WTC11 (cell line): Measurements from ENCODE around the gene CLIP1. TPM values are rescaled to one million over a fixed set of nuclear protein-coding genes. Genes with fewer than 3 reads are reported as not detected.
"Not testable (repeated sequence)": the region's sequence is repeated elsewhere in the genome, so short reads cannot be mapped to it uniquely, and the experiment has no call there.

Experiments
- ATAC-seq: fragments of 200-7000 bp; cut with Tn5 transposase; 2 replicates; pipeline ENCODE4 v1.10.0; 2021; ENCODE audit warnings: mild to moderate bottlenecking, moderate library complexity
- CTCF ChIA-PET: fragments of 300-600 bp; sonication (Branson Sonifier 250); formaldehyde crosslinking; loops from one replicate; lab custom pipeline; 2021; ENCODE audit warnings: antibody characterized with exemption; lab: Charles Lee
- POLR2A ChIA-PET: fragments of 350-600 bp; sonication (Branson Sonifier 250); formaldehyde crosslinking; loops from one replicate; lab custom pipeline; 2021; ENCODE audit warnings: antibody characterized with exemption; lab: Charles Lee
- DNase-seq: peaks from one replicate; pipeline ENCODE4 v3.0.0; 2021; ENCODE audit warnings: low spot score
- H3K27ac Mint-ChIP-seq: 2 replicates; pipeline ENCODE4 v1.8.0; 2021; ENCODE audit warnings: mixed read lengths
- H3K27me3 Mint-ChIP-seq: 2 replicates; pipeline ENCODE4 v1.8.0; 2021; ENCODE audit warnings: low read depth, mild to moderate bottlenecking, moderate library complexity, mixed read lengths
- H3K36me3 Mint-ChIP-seq: 2 replicates; pipeline ENCODE4 v1.8.0; 2021; ENCODE audit warnings: mixed read lengths
- H3K4me1 Mint-ChIP-seq: 2 replicates; pipeline ENCODE4 v1.8.0; 2022; ENCODE audit warnings: mixed read lengths
- H3K4me3 Mint-ChIP-seq: 2 replicates; pipeline ENCODE4 v1.8.0; 2021; ENCODE audit warnings: mild to moderate bottlenecking, moderate library complexity, mixed read lengths
- H3K9me3 Mint-ChIP-seq: 2 replicates; pipeline ENCODE4 v1.8.0; 2021; ENCODE audit warnings: mixed read lengths
- CBFB ChIP-seq: sonication (generic); formaldehyde crosslinking; IDR thresholded peaks from 2 replicates; pipeline ENCODE4 v1.8.1; 2022; ENCODE audit warnings: mild to moderate bottlenecking, low read depth, missing genetic modification reagents
- ESRRA ChIP-seq: sonication (generic); formaldehyde crosslinking; IDR thresholded peaks from 2 replicates; pipeline ENCODE4 v1.8.1; 2022; ENCODE audit warnings: mild to moderate bottlenecking, missing genetic modification reagents, borderline replicate concordance
- FOXP1 ChIP-seq: sonication (generic); formaldehyde crosslinking; IDR thresholded peaks from 2 replicates; pipeline ENCODE4 v1.8.0; 2022; ENCODE audit warnings: missing genetic modification reagents, mild to moderate bottlenecking, moderate library complexity, borderline replicate concordance
- GRHL2 ChIP-seq: fragments of 250-450 bp; sonication (Bioruptor Pico); IDR thresholded peaks from 2 replicates; pipeline ENCODE4 v1.8.0; 2022; ENCODE audit warnings: mild to moderate bottlenecking, moderate library complexity; ENCODE audit not compliant: insufficient replicate concordance, severe bottlenecking
- MXD4 ChIP-seq: fragments of 250-450 bp; sonication (Bioruptor Pico); IDR thresholded peaks from 2 replicates; pipeline ENCODE4 v1.8.0; 2021; ENCODE audit warnings: mild to moderate bottlenecking, moderate library complexity, borderline replicate concordance
- PRRX2 ChIP-seq: fragments of 250-450 bp; sonication (Bioruptor Pico); IDR thresholded peaks from 2 replicates; pipeline ENCODE4 v1.8.0; 2021; ENCODE audit warnings: mild to moderate bottlenecking
- RELA ChIP-seq: sonication (generic); formaldehyde crosslinking; IDR thresholded peaks from 2 replicates; pipeline ENCODE4 v1.8.1; 2022; ENCODE audit warnings: missing genetic modification reagents, mild to moderate bottlenecking, borderline replicate concordance
- SMAD3 ChIP-seq: sonication (generic); formaldehyde crosslinking; IDR thresholded peaks from 2 replicates; pipeline ENCODE4 v1.8.0; 2022; ENCODE audit warnings: missing genetic modification reagents, mild to moderate bottlenecking, borderline replicate concordance
- SOX15 ChIP-seq: fragments of 250-450 bp; sonication (Bioruptor Pico); IDR thresholded peaks from 2 replicates; pipeline ENCODE4 v1.9.0; 2021; ENCODE audit warnings: mild to moderate bottlenecking
- TEAD4 ChIP-seq: sonication (generic); formaldehyde crosslinking; IDR thresholded peaks from 2 replicates; pipeline ENCODE4 v1.8.0; 2022; ENCODE audit warnings: mild to moderate bottlenecking, missing genetic modification reagents
- ZNF232 ChIP-seq: sonication (generic); formaldehyde crosslinking; IDR thresholded peaks from 2 replicates; pipeline ENCODE4 v1.8.0; 2022; ENCODE audit warnings: mild to moderate bottlenecking, missing genetic modification reagents
- total RNA-seq: library from RNA; stranded (reverse); gene quantifications from 3 replicates; pipeline ENCODE4 v1.2.3, GENCODE V29; 2021
- TF ChIP-seq, protein P1 (sequence below): sonication (generic); formaldehyde crosslinking; IDR thresholded peaks from 2 replicates; pipeline ENCODE4 v1.8.0; 2022; ENCODE audit warnings: mild to moderate bottlenecking, missing genetic modification reagents
- TF ChIP-seq, protein P2 (sequence below): sonication (generic); formaldehyde crosslinking; IDR thresholded peaks from 2 replicates; pipeline ENCODE4 v1.8.1; 2023; ENCODE audit warnings: mild to moderate bottlenecking, missing genetic modification reagents
- TF ChIP-seq, protein P3 (sequence below): fragments of 250-450 bp; sonication (Bioruptor Pico); IDR thresholded peaks from 2 replicates; pipeline ENCODE4 v1.9.0; 2021; ENCODE audit warnings: mild to moderate bottlenecking, borderline replicate concordance
- TF ChIP-seq, protein P4 (sequence below): sonication (generic); formaldehyde crosslinking; conservative IDR thresholded peaks from 2 replicates; pipeline ENCODE4 v1.8.1; 2022; ENCODE audit warnings: mild to moderate bottlenecking, missing genetic modification reagents
- TF ChIP-seq, protein P5 (sequence below): fragments of 200-600 bp; IDR thresholded peaks from 2 replicates; pipeline ENCODE4 v1.8.0; 2022; ENCODE audit warnings: antibody characterized with exemption

CLIP1 gene
- total RNA-seq, 1 experiment from 2014 or later = 24.9 TPM

DNA sequence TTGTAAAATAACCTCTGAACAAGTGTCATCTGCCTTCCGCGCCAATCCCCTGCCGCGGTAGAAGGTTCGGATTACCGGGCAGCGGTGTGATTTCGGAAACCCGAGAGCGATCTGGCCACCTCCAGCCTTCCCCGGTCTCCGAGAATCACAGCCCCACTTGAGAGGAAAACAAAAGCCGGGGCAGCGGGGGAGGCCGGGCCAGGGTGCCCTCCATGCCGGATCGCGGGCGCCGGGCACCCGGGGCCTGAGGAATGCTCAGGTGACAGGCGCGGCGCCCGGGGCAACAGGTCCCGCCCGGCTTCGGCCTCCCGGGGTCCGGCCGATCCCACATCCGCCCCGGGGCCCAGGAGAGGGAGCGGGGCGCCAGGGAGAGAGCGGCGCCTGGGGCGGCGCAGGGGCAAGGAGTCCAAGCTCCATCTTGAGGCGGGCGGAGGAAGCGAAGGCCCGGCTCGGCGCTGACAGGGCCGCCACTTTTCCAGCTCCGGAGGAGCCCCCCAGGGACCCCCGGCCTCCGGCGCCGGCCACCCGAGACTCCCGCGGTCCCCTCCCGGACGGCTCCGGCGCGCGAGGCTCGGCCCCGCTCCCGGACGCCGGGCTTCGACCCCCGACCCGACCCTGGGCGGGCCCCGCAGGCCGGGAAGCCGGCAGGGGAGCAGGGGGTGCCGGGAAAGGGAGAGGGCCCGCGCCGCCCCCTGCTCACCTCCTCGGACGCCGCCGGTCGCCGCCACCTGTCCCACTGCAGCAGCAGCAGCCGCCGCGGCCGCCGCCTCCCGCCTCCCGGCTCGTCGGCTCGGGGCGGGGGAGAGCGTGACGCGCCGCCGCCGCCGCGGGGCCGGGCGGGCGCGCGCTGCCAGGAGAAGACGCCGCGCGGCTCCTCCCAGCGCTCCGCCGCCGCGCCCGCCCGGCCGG, at the start of gene CLIP1 (continued):
- TF ChIP-seq, protein P1, sequence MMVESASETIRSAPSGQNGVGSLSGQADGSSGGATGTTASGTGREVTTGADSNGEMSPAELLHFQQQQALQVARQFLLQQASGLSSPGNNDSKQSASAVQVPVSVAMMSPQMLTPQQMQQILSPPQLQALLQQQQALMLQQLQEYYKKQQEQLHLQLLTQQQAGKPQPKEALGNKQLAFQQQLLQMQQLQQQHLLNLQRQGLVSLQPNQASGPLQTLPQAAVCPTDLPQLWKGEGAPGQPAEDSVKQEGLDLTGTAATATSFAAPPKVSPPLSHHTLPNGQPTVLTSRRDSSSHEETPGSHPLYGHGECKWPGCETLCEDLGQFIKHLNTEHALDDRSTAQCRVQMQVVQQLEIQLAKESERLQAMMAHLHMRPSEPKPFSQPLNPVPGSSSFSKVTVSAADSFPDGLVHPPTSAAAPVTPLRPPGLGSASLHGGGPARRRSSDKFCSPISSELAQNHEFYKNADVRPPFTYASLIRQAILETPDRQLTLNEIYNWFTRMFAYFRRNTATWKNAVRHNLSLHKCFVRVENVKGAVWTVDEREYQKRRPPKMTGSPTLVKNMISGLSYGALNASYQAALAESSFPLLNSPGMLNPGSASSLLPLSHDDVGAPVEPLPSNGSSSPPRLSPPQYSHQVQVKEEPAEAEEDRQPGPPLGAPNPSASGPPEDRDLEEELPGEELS (CRISPR knock-in tag) = no peak
- no peak for TF ChIP-seq ESRRA (CRISPR knock-in tag)
- no peak for TF ChIP-seq FOXP1
- no peak for TF ChIP-seq SMAD3
- TF ChIP-seq RELA = no peak
- no peak for TF ChIP-seq SOX15 (CRISPR knock-in tag)
- no peak for TF ChIP-seq TEAD4 (CRISPR knock-in tag)
- no peak for TF ChIP-seq MXD4
- TF ChIP-seq, protein P2, sequence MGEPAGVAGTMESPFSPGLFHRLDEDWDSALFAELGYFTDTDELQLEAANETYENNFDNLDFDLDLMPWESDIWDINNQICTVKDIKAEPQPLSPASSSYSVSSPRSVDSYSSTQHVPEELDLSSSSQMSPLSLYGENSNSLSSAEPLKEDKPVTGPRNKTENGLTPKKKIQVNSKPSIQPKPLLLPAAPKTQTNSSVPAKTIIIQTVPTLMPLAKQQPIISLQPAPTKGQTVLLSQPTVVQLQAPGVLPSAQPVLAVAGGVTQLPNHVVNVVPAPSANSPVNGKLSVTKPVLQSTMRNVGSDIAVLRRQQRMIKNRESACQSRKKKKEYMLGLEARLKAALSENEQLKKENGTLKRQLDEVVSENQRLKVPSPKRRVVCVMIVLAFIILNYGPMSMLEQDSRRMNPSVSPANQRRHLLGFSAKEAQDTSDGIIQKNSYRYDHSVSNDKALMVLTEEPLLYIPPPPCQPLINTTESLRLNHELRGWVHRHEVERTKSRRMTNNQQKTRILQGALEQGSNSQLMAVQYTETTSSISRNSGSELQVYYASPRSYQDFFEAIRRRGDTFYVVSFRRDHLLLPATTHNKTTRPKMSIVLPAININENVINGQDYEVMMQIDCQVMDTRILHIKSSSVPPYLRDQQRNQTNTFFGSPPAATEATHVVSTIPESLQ (CRISPR knock-in tag) = no peak
- TF ChIP-seq GRHL2 = no peak
- TF ChIP-seq, protein P3, sequence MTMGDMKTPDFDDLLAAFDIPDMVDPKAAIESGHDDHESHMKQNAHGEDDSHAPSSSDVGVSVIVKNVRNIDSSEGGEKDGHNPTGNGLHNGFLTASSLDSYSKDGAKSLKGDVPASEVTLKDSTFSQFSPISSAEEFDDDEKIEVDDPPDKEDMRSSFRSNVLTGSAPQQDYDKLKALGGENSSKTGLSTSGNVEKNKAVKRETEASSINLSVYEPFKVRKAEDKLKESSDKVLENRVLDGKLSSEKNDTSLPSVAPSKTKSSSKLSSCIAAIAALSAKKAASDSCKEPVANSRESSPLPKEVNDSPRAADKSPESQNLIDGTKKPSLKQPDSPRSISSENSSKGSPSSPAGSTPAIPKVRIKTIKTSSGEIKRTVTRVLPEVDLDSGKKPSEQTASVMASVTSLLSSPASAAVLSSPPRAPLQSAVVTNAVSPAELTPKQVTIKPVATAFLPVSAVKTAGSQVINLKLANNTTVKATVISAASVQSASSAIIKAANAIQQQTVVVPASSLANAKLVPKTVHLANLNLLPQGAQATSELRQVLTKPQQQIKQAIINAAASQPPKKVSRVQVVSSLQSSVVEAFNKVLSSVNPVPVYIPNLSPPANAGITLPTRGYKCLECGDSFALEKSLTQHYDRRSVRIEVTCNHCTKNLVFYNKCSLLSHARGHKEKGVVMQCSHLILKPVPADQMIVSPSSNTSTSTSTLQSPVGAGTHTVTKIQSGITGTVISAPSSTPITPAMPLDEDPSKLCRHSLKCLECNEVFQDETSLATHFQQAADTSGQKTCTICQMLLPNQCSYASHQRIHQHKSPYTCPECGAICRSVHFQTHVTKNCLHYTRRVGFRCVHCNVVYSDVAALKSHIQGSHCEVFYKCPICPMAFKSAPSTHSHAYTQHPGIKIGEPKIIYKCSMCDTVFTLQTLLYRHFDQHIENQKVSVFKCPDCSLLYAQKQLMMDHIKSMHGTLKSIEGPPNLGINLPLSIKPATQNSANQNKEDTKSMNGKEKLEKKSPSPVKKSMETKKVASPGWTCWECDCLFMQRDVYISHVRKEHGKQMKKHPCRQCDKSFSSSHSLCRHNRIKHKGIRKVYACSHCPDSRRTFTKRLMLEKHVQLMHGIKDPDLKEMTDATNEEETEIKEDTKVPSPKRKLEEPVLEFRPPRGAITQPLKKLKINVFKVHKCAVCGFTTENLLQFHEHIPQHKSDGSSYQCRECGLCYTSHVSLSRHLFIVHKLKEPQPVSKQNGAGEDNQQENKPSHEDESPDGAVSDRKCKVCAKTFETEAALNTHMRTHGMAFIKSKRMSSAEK (CRISPR knock-in tag) = no peak
- TF ChIP-seq PRRX2 (CRISPR knock-in tag) = no peak
- TF ChIP-seq, protein P4, sequence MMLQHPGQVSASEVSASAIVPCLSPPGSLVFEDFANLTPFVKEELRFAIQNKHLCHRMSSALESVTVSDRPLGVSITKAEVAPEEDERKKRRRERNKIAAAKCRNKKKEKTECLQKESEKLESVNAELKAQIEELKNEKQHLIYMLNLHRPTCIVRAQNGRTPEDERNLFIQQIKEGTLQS (CRISPR knock-in tag) = no peak
- TF ChIP-seq ZNF232 (CRISPR knock-in tag) = no peak

DNA sequence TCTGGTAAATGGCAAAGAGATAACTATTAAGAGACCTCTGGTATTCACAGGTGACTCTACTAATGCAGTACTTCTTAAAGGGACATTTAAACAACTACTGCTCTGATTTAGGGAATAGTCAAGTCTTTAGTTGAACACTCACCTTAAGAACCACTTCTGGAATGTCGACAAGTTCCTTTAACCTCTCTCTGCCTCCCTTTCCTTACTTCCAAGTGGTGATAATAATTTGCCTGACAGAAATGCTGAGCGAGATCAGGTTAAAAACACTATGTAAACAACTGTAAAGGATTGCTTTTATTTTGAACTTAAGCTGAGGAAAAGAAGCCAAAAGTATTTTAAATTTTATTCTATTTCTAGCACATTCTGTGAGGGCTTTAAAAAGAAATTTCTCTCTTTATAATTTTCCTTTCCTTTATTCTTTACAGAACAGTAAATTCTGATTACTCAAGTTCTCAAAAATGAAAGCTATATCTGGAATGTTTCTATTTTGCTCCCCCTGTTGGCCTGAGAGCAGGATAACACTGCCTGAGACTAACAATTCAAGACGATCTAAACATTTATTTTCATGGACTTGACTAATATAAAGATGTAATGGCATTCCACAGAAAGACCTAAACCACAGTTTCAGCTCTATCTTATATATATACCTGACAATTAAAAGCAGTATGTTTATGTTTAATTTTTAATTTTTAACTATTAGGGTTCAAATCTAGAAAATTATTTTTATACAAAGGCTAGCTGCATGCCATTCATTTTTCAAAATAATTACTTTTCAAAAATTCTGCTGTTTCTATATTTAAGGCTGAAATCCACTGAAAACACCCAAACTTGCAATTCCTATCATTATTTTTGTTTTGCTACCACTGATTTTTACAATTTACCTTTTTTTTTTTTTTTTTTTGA, 49.1 kb upstream of the CLIP1 start:
- ChIA-PET POLR2A (interaction anchor here (0.6 to 2.1 kb wide), 5 partner anchors 29 to 1811 kb away, joined by 3 to 9 read pairs (median 4); partner anchors contain the start of gene ZCCHC8), CTCF (interaction anchor here (0.6 to 5.2 kb wide), 21 partner anchors 9 to 562 kb away, joined by 3 to 126 read pairs (median 4); partner anchors contain the start of gene ZCCHC8)
- H3K36me3 Mint-ChIP-seq = peaks cover 34% of the 10 kb centered on the region
- no peaks in the 10 kb centered on the region for H3K27me3 Mint-ChIP-seq
- DNase-seq (no peak), ATAC-seq (no peak)
- no peak for TF ChIP-seq CBFB (CRISPR knock-in tag)
- TF ChIP-seq, protein P5, sequence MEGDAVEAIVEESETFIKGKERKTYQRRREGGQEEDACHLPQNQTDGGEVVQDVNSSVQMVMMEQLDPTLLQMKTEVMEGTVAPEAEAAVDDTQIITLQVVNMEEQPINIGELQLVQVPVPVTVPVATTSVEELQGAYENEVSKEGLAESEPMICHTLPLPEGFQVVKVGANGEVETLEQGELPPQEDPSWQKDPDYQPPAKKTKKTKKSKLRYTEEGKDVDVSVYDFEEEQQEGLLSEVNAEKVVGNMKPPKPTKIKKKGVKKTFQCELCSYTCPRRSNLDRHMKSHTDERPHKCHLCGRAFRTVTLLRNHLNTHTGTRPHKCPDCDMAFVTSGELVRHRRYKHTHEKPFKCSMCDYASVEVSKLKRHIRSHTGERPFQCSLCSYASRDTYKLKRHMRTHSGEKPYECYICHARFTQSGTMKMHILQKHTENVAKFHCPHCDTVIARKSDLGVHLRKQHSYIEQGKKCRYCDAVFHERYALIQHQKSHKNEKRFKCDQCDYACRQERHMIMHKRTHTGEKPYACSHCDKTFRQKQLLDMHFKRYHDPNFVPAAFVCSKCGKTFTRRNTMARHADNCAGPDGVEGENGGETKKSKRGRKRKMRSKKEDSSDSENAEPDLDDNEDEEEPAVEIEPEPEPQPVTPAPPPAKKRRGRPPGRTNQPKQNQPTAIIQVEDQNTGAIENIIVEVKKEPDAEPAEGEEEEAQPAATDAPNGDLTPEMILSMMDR = peak; percentile 46
- TF ChIP-seq, all 79 proteins: peak for 1
- no peaks in the 10 kb centered on the region for H3K4me1 Mint-ChIP-seq
- no peak overlapping the region for H3K4me3 Mint-ChIP-seq
- peak overlapping the region; percentile 28; the same call in 1 of the 2 replicates for H3K27ac Mint-ChIP-seq
- peaks cover 3% of the 10 kb centered on the region; the same call in 1 of the 2 replicates for H3K9me3 Mint-ChIP-seq

DNA sequence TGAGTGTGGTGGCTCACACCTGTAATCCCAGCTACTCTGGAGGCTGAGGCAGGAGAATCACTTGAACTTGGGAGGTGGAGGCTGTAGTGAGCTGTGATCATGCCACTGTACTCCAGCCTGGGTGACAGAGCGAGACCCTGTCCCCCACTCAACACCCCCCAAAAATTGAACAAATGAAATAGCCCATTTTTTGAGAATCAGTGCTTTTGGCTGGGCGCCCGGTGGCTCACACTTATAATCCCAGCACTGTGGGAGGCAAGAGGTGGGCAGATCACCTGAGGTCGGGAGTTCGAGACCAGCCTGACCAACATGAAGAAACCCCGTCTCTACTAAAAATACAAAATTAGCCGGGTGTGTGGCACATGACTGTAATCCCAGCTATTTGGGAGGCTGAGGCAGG, 48.1 kb upstream of the CLIP1 start:
- ChIA-PET POLR2A (interaction anchor here (0.6 kb wide), 3 partner anchors 15 to 1812 kb away, joined by 3 read pairs; no protein-coding TSS in a partner anchor), CTCF (interaction anchor here (0.9 to 5.2 kb wide), 6 partner anchors 9 to 135 kb away, joined by 3 to 126 read pairs (median 6); partner anchors contain the start of gene ZCCHC8)
- not testable (repeated sequence) for H3K4me3 Mint-ChIP-seq, H3K27me3 Mint-ChIP-seq, ATAC-seq, H3K4me1 Mint-ChIP-seq, H3K9me3 Mint-ChIP-seq, DNase-seq, H3K27ac Mint-ChIP-seq
- H3K36me3 Mint-ChIP-seq = peaks cover 24% of the 10 kb centered on the region

DNA sequence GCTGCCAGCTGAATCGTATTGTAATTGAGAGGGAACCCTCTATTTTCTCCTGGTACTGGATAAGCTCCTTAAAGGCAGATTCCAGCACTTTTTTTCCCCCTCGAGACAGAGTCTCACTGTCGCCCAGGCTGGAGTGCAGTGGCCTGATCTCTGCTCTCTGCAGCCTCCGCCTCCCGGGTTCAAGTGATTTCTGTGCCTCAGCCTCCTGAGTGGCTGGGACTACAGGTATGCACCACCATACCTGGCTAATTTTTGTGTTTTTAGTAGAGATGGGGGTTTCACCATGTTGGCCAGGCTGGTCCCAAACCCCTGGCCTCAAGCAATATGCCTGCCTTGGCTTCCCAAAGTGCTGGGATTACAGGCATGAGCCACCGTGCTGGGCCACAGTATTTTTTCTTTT, 47.4 kb upstream of the CLIP1 start:
- CTCF ChIA-PET = interaction anchor here (0.6 to 5.2 kb wide), 3 partner anchors 16 to 332 kb away, joined by 3 to 126 read pairs (median 3); no protein-coding TSS in a partner anchor

More for the DNA sequence above, 47.4 kb upstream of the CLIP1 start:
- peaks cover 19% of the 10 kb centered on the region for H3K36me3 Mint-ChIP-seq
- H3K4me1 Mint-ChIP-seq, H3K9me3 Mint-ChIP-seq, DNase-seq, ATAC-seq, H3K4me3 Mint-ChIP-seq, POLR2A ChIA-PET, H3K27ac Mint-ChIP-seq, H3K27me3 Mint-ChIP-seq: not testable (repeated sequence)
